HG03520 (cell line): ENCODE results near the gene HECTD4.
"Not testable (repeated sequence)": the region's sequence is repeated elsewhere in the genome, so short reads cannot be mapped to it uniquely, and the experiment has no call there.

ENCODE experiments used
- ATAC-seq: cut with Tn5 transposase; IDR thresholded peaks from one replicate; pipeline ENCODE4 v1.9.1; 2021; ENCODE audit warnings: mild to moderate bottlenecking, moderate library complexity; ENCODE audit not compliant: unreplicated experiment

HECTD4 gene

DNA sequence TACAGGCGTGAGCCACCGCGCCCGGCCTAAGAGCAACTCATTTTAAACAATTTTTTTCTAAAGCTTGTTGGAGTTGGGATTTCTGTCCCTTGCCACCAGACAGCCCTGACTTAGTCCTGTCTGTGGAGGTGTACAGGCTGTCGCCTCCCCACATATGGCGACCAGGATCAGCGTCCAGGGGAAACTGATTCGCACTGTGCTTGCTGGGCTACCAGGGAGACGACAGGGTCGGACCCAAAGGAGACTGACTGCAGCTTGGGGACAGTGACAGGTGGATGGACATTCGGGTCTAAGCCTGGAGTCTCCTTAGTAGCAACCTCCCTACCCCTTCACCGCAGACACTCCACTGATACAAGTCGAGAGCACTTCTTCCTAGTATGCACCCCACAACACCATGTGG, 216.6 kb downstream of the HECTD4 start:
- ATAC-seq = no peak

DNA sequence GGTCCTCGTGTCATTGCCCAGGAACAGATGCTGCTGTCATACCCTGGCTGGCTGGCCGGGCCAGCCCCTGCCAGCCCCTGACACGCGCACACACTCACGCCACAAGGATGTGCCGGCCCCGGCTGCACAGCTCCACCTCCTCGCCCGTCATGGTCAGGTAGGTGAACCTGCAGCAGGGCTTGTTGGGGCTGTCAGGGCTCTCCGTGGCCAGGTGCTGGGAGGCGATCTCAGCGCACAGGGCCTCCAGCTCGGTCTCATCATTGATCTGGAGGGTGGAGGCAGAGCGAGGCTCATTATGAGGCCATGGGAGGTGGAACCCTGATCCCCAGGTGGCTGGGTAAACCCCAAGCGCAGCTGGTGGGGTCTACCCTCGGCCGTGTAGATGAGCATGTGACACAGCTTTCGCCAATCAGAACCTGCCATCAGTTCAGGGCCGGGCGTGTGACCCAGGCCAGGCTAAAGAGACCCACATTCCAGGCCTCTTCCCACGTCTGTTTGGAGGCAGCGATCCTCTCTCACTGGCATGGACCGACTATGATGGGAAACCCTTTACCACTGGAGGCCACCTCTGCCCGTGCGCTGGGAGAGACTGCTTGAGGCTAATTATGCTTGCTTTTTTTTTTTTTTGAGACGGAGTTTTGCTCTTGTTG, 218.1 kb downstream of the HECTD4 start:
- ATAC-seq = no peak

GRCh38 chr12:112163471-112163991, 218.7 kb downstream of the HECTD4 start:
- ATAC-seq = no peak

DNA sequence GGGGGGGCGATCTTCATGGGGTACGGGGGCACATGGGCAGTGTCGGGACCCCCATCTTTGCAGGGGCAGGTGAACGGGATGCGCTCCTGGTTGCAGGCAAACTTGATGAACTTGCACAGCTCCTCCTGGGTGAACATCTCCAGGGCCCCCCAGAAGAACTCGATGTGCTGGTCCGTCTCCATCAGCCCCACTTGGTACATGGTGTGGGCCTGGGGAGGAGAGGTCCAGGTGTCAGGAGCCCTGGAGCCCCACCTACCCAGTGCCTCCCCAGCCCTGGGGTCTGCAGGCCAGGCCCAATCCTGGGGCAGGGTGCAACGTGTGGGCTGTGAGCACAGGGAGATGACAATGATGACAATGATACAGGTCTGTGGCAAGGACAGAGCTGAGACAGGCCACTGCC, 219.2 kb downstream of the HECTD4 start:
- ATAC-seq = no peak

DNA sequence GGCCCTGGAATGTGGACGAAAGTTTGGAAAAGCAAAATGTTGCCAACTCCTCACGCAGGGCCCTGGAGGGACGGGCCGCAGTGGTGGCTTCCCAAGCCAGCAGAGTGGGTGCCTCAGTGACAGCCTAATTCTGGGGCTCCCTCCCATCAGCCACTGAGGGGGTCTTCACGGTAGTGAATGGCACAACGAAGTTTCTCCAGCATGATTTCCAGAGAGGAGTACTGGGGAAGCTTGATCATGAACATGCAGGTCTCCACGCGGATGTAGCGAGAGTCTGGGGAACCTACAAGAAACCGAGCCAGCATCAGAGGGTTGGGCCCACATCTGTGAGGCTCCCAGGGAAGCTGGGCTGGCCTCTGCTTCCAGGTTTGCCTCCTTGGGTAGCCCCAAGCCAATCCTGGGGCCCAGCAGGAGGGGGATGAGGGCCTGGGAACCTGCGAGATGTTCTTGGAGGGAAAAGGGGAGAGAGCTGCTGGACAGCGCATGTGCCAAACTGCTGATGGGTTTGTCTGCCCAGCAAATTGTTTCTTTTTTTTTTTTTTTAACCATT, 219.9 kb downstream of the HECTD4 start:
- no peak for ATAC-seq

DNA sequence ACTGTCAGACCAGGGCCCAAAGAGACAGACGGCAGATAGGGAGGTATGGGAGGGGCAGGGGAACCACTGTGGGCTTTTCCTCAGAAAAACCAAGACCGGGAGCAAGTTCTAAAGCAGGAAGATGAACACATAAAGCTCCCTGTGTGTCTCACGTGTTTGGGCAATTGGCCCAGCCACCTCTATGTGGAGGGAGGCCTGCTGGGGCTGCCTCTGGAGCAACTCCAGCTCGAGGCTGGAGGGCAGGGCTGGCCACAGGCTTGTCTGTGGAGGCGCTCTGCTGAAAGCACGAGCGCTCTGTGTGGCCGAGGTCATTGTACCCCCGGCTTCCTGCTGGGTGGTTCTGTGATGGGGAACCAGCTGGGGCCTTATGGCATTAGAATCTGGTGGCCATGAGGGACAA, 220.5 kb downstream of the HECTD4 start:
- no peak for ATAC-seq

DNA sequence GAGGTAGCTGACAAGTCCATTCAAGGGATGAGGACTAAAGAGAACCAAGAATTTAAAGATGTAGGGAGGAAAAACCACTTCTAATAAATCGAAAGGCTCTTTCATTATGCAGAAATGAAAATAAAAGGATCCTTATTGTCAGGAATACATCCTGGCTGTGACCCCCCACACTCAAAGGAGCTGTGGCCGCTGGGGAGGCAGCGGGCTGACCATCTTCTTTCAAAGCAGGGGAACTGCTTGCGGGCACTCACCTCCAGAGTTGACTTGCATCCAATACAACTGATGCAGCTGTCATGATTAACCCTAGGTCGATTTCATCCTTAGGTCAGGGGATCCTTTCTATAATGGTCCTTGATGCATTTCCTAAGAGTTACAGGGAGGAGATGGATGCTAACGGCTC, 221.6 kb downstream of the HECTD4 start:
- no peak for ATAC-seq

DNA sequence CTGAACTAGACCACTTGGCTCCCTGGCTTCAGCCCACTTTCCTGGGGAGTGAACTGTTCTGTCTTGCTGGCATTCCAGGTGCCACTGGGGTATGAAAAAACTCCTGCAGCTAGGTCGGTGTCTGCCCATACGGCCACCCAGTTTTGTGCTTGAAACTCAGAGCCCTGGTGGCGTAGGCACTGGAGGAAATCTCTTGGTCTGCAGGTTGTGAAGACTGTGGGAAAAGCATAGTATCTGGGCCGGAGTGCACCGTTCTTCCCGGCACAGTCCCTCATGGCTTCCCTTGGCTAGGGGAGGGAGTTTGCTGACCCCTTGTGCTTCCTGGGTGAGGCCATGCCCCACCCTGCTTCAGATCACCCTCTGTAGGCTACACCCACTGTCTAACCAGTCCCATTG, 223.1 kb downstream of the HECTD4 start:
- ATAC-seq = no peak

DNA sequence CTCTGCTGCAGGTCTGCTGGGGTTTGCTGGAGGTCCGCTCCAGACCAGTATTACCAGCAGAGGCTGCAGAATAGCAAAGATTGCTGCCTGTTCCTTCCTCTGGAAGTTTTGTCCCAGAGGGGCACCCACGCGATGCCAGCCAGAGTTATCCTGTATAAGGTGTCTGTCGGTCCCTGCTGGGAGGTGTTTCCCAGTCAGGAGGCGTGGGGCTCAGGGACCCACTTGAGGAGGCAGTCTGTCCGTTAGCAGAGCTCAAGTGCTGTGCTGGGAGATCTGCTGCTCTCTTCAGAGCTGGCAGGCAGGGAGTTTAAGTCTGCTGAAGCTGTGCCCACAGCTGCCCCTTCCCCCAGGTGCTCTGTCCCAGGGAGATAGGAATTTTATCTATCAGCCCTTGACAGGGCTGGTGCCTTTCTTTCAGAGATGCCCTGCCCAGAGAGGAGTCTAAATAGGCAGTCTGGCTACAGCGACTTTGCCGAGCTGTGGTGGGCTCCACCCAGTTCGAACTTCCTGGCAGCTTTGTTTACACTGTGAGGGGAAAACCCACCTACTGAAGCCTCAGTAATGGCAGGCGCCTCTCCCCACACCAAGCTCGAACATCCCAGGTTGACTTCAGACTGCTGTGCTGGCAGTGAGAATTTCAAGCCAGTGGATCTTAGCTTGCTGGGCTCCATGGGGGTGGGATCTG, 223.6 kb downstream of the HECTD4 start:
- ATAC-seq = not testable (repeated sequence)

- no peak for ATAC-seq
Measured at GRCh38 chr12:112153893-112154219, 228.4 kb downstream of the HECTD4 start.

DNA sequence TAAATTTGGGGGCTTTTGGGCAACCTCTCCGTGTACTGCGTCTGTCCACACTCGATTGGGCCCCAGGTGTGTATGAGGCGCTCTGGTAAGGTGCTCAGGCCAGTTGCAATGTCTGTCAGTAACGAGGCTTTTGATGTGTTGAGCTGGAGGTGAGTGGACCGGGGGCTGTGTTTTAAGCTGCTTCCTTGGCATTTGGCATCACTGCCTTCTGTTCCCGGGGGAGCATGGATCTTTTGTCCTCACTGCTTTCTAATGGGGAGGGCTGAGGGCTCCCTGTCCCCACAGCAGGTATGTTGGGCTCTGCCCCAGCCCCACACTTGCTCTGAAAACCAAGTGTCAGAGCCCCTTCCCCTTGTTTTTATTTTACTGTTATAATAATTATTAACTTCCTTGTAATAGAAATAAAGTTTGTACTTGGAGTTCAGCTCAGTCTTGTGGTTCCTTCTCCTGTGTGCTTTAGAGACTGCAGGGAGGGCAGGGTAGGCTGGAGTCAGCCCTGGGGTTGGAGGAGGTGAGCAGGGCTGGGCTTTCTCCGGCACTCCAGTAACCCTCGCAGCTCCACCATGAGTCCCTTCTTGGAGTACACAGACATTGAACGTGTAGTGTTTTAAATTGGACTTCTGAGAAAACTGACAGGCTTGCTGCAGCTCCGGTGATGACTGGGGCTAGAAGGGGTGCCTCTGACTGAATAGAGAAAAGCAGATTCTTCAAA, 228.9 kb downstream of the HECTD4 start:
- no peak for ATAC-seq

DNA sequence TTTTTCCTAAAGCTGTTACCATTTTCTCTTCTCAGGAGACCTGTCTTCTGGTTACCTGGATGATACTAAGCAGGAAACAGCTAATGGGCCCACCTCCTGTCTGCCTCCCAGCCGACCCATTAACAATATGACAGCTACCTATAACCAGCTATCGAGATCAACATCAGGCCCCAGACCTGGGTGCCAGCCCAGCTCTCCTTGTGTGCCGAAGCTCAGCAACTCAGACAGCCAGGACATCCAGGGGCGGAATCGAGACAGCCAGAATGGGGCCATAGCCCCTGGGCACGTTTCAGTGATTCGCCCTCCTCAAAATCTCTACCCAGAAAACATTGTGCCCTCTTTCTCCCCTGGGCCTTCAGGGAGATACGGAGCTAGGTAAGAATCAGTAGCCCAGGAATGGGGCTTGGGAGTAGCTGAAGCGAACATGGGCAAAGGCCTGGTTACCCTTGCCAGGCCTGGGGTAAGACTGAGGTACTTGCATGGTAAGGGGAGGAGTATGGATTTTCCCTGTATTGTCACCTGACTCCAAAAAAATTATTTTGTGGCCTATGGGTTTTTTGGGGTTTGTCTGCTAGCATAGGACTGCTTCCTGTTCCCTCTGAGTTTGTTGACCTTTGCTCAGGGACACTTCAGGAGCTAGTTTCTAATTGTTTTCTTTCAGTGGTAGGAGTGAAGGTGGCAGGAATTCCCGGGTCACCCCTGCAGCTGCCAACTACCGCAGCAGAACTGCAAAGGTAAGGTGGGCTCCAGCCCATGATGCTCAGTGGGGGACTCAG, 230.3 kb downstream of the HECTD4 start:
- no peak for ATAC-seq

DNA sequence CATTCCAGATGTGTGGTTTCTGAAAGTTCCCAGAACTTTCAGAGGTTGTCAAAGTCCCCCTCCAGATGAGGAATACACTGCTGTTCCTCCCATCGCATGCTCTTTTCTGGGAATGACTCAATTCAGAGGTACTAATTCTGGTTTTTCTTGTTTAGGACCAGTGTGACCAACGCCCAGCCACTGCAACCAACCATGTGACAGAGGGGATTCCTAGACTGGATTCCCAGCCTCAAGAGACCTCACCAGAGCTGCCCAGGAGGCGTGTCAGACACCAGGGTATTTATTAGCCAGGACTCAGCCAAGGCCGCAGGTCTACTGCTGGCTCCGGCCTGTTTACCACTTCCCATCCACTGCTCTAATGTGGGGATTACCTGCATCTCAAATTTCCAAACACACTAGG, 232.6 kb downstream of the HECTD4 start:
- ATAC-seq = no peak

DNA sequence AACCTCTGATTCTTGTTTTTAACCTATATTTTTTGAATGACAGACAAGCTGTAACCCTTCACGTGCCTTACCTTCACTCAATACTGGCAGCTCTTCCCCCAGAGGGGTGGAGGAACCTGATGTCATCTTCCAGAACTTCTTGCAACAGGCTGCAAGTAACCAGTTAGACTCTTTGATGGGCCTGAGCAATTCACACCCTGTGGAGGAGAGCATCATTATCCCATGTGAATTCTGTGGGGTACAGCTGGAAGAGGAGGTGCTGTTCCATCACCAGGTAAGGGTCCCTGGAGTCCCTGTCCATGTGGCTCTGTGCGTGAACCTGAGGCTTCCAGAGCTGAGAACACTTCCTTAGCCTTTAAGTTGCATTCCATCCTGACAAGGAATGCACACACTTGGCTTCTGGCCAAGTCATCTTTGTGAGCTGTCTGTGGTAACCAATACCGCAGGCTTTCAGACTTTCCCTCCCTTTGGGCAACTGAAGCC, 234.2 kb downstream of the HECTD4 start:
- no peak for ATAC-seq

GRCh38 chr12:112146123-112146522, 236.1 kb downstream of the HECTD4 start:
- ATAC-seq = no peak

GRCh38 chr12:112140728-112141127, 241.5 kb downstream of the HECTD4 start:
- no peak for ATAC-seq

GRCh38 chr12:112134731-112135130, 247.5 kb downstream of the HECTD4 start:
- no peak for ATAC-seq

- no peak for ATAC-seq
Measured at GRCh38 chr12:112133418-112133817, 248.8 kb downstream of the HECTD4 start.

- ATAC-seq = no peak
Measured at GRCh38 chr12:112131686-112132085, 250.5 kb downstream of the HECTD4 start.

DNA sequence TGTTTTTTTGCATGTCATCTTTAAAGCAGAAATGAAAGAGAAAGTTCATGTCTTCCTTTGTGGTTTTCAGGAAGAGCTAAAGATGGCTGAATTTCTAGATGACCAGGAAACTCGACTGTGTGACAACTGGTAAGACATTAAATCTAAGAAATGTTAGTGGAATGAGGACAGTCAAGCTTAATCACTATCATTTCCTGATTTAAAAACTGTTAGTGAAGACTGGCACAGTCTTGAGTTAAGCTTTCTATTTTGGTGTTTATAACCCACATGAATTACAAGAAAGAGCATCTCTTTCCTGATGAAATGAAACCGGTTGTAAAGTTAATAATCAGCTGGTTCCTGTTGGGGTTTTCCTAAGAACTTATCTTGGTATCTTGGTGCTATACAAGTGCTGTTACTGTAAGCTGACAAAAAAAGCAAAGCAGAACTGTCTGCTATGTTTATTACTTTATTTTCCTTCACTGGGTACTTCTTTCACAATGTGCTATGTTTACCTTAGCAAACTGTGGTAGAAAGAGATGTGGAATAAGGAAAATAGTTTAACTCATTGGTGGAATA, 251.7 kb downstream of the HECTD4 start:
- ATAC-seq = no peak

DNA sequence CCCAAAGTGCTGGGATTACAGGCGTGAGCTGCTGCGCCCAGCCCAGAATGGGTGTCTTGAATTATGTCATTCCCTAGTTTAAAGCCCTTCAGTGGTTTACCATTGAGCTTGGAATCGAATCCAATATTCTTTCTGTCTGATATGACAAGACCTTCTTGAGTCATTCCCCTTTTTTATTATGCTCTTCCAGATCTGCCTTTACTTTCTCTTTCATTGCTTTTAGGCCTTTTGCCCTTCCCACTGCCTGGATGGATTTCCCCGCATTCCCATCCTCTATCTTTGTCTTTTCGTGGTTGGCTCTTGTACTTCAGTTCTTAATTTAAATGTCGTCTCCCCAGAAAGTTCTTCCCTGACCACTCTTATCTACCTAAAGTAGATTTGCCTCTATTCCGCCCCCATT, 255.3 kb downstream of the HECTD4 start:
- no peak for ATAC-seq
